Measurements from ENCODE around the gene KCNIP1.

Gene KCNIP1

DNA sequence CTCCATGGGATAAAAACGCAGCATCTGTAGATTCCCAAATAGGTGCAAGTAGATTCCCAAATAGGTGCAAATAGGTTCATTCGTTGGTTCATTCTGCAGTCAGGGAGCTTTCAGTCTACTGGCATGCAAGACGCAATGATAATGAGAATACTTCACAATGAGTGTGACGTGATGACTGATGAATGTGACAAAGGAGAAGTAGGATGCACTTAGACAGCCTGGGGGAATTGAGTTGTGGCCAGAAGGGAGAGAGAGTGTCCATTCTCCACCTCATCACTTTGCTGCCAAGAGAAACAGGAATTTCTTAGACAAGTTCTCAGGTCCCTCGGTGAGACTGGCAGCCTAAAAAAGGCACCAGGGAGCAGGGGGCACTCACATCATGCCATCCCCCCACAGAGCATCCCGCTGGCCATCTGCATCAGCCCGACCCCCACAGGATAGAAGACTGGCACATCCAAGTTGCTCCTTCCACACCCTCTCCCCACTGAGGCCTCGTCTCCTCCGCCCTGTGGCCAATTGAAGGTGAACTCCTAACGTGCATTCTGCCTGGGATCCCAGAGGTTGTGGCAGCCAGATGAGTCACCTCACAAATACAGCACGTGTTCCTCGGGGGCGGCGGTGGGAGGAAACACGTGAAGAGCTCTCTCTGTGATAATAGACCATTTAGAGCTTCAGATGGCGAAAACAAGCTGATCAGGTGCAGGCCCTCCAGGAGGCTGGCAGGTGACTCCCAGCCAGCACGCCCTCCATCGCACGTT is 19.9 kb upstream of the KCNIP1 start:
- DNase-seq (ENCODE audit: low read depth), result no peak

DNA sequence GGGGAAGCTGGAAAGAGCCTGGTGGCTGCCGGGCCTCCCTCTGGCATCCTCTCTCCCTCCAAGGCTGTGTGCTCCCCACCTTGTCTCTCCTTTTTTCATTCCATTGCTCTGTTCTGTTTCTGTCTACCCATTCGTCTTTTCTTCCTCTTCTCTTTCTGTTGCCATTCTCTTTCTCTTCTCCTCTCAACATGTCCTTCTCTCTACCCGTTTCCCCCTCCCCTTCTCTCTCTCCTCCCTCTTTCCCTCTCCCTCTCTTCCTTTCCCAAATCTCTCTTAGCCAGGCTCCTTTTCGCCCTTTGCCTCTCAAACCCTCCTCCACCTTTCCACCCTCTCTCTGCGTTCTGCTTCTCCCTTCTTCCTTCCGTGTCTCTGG is 19.4 kb upstream of the KCNIP1 start:
- no peak for DNase-seq (ENCODE audit: low read depth)

DNA sequence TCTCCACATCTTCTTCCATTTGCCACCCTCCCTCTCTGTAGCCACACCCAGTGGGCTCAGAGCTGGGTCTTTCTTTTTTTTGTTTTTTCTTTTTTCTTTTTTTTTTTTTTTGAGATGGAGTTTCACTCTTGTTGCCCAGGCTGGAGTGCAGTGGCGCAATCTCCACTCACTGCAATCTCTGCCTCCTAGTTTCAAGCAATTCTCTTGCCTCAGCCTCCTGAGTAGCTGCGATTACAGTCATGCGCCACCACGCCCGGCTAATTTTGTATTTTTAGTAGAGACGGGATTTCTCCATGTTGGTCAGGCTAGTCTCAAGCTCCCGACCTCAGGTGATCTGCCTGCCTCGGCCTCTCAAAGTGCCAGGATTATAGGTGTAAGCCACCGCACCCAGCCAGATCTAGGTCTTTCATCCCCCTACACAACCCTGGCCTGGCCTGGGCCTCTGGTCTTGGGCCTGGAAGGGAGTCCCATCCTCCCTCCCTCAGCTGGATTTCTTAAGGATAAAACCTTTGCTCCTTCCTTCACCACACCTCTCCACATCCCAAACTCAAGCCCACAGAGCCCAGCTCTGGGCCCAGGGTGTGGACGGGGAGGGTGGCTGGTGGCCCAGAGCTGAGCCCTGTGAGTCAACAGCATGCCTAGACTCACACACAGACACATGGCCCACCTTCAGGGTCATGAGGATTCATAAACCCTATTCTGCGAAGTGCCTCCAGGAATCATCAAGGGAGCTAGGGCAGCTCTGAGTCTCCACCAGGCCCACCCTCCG is 18.8 kb upstream of the KCNIP1 start:
- DNase-seq (ENCODE audit: low read depth), result no peak

DNA sequence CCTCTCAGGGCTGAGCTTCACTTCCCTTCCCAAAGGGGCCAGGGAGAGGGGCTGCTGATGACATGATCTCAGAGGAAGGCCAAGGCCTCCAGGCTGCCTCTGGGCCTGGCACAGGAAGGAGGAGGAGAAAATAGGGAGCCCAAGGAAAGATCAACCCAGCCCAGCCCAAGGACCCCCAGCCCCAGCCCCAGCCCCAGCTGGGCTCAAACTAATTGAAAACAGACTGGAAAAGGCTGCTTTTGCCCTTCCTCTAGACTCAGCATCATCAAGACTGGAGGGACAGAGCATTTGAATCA is 18.3 kb upstream of the KCNIP1 start:
- DNase-seq (ENCODE audit: low read depth), result no peak

DNA sequence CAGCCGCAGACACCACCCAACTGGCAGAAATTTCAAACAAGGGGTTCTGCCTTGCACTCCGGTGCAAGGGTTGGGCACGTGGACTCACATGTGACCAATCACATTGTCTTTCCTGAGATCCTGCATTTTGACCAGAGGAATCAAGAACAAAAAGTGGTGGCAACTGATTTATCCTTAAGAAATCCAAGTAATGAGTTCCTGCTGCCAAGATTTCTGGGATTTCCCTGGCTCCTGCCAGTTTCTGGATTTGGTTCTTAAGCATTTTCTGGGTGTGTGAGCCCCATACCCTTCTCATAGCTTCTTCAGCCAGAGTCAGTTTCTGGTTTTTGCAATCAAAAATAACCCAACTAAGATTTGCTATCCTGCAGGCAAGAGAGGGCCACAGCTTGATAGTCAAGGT is 17.4 kb upstream of the KCNIP1 start:
- no peak for DNase-seq (ENCODE audit: low read depth)

DNA sequence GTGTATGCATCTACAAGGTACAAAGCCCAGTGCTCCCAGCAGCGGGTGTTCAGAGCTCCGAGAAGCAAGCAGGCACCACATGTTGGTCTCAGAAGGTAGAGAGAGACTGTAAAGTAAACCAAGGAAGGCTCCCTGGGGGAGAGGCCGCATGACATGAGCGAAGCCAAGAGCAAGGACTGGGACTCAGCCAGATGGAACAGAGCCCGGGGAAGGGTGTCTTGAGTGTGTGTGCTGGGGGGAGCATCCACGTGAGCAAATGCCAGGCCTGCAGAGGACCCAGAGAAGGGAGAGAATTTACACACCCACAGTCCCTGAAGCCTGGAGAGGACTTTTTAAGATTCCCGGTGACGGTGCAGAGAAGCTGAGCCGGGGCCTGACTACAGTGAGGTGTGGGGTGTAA is 15.2 kb upstream of the KCNIP1 start:
- DNase-seq (ENCODE audit: low read depth), result no peak

DNA sequence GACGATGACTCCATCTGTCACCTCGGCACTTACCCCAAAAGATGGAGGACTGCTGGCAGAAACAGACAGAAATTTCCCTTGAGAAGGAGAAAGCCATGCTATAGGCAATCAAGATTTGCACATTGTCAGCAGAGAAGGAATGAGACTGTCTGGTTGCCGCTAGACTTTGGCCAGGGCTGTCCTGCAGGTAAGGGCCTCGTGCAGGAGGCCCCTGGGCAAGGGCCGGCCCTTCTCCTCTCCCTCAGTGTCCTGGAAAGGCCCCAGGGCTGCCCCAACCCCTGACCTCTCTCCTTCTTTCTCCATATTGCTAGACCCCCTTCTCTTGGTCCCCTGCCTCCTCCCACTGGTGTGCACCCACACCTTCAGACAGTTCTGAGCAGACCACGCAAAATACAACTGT is 14.6 kb upstream of the KCNIP1 start:
- no peak for DNase-seq (ENCODE audit: low read depth)

DNA sequence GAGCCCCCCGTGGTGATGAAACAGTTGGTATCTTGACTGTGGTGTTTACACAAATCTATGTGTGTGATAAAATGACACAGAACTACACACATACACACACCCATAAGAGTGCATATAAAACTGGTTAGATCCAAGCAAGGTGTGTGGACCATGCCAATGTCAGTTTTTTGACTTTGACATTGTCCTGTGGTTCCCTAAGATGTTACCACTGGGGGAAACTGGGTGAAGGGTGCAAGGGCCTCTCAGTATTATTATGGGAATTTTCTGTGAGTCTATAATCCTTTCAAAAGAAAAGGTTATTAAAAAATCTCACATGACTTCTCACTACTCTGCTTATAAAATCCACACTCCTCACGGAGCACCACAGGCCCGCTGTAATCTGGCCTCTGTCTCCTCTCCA is 13.4 kb upstream of the KCNIP1 start:
- DNase-seq (ENCODE audit: low read depth), result no peak

DNA sequence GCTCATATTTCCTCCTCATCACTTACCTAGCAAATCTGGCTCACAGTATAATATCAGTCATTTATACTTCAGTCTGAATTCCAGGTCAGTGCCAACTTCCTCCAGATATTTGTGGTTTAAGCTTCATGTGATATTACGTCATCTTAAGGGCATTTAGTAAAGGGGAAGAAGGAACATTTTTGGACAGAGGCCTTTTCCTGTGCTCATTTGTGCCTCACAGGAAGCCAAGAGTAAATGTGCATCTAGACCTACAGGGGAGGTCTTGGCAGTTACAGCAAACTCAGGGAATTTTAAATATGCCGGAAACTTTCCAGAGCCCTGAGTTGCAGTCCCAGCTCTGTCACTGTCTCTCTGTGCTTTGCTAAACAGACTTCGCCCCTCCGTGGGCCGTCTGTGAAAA is 12.3 kb upstream of the KCNIP1 start:
- DNase-seq (ENCODE audit: low read depth), result peak; percentile 74

DNA sequence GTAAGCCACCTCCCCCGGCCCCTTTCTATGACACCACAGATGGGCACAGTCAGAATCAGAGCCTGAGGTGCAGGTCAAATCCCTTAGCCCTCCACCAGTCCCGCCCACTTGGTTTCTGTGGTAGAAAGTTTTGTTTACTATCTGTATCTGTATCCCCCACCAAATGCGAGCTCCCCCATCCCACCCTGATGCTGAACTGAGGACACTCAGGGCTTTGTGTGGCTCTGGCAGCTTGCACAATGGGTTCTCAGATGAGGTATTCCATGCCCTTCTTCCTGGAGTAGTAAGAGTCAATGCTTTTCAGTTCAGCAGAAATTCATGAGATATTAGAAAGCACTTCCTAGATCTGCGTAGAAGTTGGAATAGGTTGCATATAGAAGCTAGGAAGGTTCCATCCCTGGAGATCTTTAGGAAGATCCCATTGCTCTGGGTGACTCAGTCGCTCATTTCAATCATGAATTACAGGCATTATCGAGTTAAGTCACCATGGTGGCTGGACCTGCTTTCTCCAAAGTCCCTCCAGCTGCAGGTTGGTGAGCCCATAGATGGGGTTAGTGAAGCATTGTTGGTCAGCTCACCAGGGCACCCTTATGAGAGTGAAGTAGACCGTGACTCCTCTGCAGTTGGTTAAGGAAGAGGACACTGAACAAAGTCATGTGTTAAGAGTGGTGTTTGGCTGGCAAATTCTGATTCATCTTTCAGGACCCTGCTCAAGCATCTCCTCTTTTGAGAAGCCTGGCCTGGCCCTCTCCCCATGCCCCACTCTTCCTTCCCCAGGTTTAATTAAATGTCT is 10.6 kb upstream of the KCNIP1 start:
- DNase-seq (ENCODE audit: low read depth), result no peak

DNA sequence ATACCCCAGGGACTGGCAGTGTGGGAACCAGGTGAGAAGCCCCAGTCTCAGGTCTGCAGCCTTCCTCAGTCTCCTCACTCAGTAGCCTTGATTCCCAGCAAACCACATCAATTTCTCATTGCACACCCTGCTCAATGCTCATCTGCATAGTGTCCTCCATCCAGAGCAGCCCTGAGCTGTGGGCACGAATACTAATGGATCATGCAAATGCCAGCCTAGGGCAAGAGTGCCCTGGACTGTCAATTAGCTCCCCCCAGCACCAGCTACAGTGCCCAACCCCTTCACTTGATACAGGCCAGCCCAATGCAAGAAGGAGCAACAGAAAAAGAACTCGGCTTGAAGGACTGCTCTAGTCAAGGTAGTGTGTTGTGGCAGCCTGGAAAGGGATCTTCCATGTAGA is 9.8 kb upstream of the KCNIP1 start:
- DNase-seq (ENCODE audit: low read depth), result no peak

DNA sequence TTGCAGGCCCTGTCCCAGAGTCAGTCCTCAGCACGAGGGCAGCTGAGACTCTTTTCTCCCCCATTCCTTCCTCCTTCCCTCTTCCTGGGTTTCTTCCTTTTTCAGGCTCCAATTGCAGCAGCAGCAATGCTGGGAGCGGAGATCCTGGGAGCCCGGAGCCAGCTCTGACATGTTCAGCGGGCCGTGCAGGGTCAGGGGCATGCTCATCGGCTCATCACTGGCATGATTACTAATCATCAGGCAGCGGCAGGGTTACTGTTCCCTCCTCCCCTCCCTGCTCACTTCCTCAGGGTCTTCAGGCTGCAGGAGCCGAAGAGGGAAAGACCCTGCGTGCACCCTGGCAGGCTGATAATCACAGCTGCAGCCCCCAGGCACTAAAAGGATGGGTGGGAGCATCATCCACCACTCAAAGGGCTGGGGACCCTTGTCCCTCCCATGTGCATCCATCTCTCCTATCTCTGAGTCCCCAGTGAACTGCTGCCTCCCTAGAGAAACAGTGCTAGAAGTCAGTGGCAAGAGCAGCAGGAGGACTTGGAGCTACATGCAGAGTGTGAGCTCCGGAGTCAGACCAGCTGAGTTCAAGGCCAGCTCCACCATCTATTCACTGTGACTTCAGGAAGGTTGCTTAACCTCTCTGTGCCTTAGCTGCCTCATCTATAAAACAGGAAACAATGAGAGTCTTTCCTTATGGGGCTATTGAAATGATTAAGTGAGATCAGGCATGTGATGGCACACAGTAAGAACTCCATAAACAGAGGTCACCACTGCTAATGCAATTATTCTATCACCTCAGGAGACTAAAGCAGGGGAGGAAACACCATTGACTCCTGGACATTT is 7.8 kb upstream of the KCNIP1 start:
- DNase-seq (ENCODE audit: low read depth), result no peak

DNA sequence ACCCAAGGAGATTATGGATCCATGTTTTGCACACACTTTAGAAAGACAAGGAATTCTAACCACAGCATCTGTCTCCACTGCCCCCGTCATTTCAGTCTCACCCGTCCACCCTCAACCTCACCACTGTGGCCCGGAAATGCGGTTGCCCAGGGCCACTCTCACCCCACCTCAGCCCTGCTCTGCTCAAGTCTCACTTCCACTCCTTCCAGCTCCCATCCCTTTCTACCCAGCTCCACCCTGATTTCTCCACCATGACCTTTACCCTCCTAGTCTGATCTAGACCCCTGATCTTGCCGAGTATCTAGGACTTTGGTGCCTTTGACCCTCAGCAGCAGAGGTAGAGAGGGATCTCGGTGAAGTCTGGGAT is 7.2 kb upstream of the KCNIP1 start:
- DNase-seq (ENCODE audit: low read depth), result no peak

DNA sequence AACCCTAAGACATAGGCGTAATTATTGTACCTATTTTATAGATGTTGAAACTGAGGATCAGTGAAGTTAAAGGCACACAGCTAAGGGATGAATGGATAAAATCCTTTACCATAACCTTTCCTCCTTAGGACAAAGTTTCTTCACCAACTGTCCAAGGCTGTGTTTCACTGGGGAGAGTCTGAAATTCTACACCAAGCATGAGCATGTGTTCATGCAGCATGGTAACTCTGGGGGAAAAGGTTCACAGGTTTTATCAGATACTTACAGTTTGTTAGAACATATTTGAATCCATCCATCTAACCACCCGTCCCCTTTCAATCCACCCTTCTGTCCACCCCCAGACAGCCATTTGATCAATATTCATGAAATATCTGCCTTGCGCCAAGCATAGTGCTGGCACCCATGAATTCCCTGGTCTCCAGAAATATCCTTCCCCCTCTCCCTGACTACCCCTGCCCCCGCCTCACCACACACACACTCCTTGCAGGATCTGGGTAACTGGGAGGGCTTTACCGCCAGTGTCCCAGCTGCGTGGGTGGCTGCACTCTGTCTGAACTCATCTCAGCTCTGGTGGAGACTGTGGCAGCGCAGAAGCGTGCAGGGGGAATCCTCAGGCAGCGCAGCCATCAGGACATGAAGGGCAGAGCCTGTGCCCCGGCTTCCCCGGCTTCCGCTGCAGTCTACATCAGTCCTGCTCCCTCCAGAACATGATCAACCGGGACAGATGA is 6.3 kb upstream of the KCNIP1 start:
- DNase-seq (ENCODE audit: low read depth), result peak; percentile 22

DNA sequence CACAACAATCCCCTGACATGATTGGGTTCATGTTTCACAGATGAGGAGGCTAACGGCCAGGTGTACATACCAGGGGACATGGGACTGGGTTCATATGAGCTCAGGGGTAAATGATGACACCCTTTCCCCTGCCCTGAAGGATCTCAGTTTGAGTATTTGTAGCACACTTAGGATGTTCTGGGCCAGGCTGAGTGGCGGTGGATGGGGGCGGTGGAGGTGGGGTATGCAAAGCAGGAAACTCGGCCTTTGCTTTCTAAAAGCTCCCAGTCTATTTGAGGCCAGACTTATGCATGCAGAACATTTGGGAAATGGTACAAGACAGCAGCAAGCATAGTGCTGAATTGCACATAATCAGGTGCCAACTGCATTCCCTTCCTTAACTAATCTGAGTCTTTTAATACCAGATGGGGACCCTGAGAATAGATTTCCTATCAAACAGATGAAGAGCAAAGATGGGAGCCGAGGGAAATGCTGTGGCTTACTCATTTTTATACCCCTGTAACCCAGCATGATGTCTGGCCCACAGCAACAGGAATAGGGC is 4.9 kb upstream of the KCNIP1 start:
- DNase-seq (ENCODE audit: low read depth), result no peak

DNA sequence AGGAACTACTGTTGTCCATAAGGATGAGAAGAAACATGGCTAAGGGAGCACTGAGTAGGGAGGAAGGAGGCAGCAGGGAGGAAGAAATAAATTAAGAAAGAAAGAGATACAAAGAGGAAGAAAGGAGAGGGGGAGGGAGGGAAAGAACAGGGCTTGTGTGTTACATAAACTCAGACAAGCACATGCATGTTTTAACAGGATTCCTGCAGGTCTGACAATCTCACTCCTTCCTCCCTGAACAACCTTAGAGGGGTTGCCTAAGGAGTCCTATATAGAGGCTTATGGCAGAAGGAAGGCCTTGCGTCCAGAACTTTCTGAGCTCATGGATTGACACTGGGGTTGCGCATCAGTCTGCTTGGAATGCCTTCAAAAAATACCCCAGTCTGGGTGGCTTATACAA is 4.2 kb upstream of the KCNIP1 start:
- no peak for DNase-seq (ENCODE audit: low read depth)

DNA sequence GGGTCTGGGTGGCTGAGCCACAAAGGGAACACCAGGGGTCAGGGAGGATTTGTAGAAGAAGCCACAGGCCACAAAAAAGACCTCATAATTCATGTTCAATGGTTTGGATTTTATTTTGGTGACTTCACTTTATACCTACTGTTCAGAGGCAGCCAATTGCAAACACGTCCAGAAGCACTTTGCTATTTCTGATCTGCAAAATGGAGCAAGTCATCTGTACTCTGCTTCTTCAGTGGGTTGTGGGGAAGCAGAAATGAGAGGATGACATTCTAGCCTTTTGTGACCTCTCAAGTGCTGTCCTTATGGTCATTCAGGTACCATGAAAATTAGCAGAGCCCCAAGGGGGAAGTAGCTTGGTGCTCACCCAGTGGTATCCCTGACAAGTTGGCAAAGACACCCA is 2.5 kb upstream of the KCNIP1 start:
- no peak for DNase-seq (ENCODE audit: low read depth)

DNA sequence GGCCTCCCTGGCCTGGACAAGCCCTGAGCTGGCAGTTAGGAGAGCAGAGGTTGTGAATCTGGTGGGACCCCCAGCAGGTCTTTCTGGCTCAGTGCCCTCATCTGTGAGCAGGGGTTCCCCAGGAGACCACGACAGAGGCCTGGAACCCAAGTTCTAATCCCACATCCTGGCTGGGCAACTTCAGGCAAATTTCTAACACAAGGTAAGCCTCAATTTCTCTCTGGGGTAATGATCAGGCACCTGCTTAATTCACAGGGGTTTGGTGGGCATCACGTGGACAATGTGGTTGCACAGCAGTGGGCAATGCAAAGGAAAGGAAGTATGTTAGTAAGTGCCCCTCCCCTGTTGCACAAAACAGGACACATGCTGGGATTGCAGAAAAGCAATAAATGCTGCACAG is 1.9 kb upstream of the KCNIP1 start:
- no peak for DNase-seq (ENCODE audit: low read depth)

DNA sequence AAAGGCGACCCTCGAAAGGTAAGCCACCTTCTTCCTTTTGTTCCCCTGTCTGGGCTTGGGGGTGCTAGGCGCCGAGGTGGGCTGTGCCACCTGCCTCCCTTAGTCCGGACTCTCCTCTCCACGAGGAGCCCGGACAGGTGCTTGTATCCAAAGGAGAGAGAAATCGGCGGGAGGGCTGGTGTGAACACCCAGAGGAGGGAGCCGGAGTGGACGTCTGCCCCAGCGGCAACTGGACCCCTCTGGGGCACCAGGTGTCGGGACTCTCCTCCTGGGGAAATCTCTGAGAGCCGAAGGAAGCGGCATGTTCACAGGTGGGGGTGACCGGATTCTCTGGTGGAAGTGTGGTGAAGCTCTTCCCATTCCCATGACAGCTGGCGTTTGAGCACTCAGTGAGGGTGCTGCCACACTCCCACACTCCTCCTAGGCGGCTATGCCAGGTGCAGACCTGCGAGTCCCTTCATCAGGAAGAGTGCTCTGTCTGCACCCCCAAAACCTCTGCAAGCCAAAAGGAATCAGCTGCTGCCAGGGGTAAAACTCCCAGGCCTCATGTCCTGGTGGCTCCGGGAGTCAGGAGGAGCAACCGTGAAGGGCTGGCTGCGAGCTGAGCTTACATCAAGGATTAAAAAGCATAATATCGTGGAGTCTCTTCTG is 921 bp downstream of the KCNIP1 start:
- no peak for DNase-seq (ENCODE audit: low read depth)

DNA sequence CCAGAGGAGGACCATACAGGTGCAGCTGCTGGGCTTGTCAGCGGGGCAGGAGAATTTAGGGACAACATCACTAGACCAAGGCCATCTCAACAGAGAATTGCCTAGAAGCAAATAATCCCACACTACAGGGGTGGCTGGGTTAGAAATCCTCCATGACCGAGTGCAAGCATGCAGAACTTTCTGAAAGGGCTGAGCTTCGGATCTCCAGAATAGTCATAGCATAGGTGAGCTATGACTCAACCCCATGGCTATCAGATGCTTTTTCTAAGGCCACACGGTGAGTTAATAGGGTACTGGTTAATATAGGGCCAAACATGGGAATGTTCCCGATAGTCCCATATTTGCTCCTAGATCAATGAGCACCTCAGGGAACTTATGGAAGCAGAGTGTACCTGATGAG is 4.2 kb downstream of the KCNIP1 start:
- DNase-seq (ENCODE audit: low read depth), result no peak

Data from non-pigmented ciliary epithelial cell (primary cell).